Mucosa of gallbladder (tissue), 1 donor: ENCODE results near the gene G6PC3. TPM values are rescaled to one million over a fixed set of nuclear protein-coding genes. Genes with fewer than 3 reads are reported as not detected.

Experiments used
- DNase-seq: peaks from one replicate; pipeline ENCODE4 v3.0.0-alpha.2; 2020; ENCODE audit warnings: low spot score
- total RNA-seq: library from RNA; stranded (reverse); gene quantifications from one replicate; pipeline ENCODE4 v1.2.1, GENCODE V29; 2021
- donor health status: DM: no; HTN: no; CAD: no.

Gene G6PC3
- total RNA-seq, 1 donor from 2014 or later: 62.3 TPM

GRCh38 chr17:44121997-44122815 lies 51.7 kb downstream of the G6PC3 start:
- no peak for DNase-seq

- no peak for DNase-seq
Measured at GRCh38 chr17:44122816-44123355, 52.4 kb downstream of the G6PC3 start.

- peak; percentile 96 for DNase-seq
Measured at GRCh38 chr17:44123356-44124117, 53.0 kb downstream of the G6PC3 start, which contains the start of gene HDAC5. Gene HDAC5, minus strand, starts transcription at chr17:44123641. Its CDS starts 6,126 bp downstream, at chr17:44117515.

- DNase-seq: no peak
Measured at GRCh38 chr17:44124118-44124438, 53.5 kb downstream of the G6PC3 start.

Other genes starting within 250 kb of the G6PC3 start
- gene MPP3, start 237.6 kb upstream of the G6PC3 start, total RNA-seq: 19.2 TPM
- 1.5 TPM for gene CD300LG, start 223.6 kb upstream of the G6PC3 start, total RNA-seq
- gene MPP2, start 163.2 kb upstream of the G6PC3 start, total RNA-seq: 7.0 TPM
- not detected for gene PPY, start 128.3 kb upstream of the G6PC3 start, total RNA-seq
- not detected for gene PYY, start 116.8 kb upstream of the G6PC3 start, total RNA-seq
- 3.6 TPM for gene NAGS, start 66.1 kb upstream of the G6PC3 start, total RNA-seq
- gene TMEM101, start 55.8 kb upstream of the G6PC3 start, total RNA-seq: 33.4 TPM
- gene LSM12, start 4.1 kb upstream of the G6PC3 start, total RNA-seq: 47.3 TPM
- gene HDAC5, start 52.9 kb downstream of the G6PC3 start, total RNA-seq: 87.4 TPM
- 1.0 TPM for gene HROB, start 71.2 kb downstream of the G6PC3 start, total RNA-seq
- 0.58 TPM for gene ASB16, start 100.0 kb downstream of the G6PC3 start, total RNA-seq
- 49.4 TPM for gene TMUB2, start 116.2 kb downstream of the G6PC3 start, total RNA-seq
- gene ATXN7L3, start 129.1 kb downstream of the G6PC3 start, total RNA-seq: 77.0 TPM
- gene UBTF, start 148.9 kb downstream of the G6PC3 start, total RNA-seq: 95.6 TPM
- gene SLC4A1, start 197.4 kb downstream of the G6PC3 start, total RNA-seq: 0.37 TPM
- gene RUNDC3A, start 237.9 kb downstream of the G6PC3 start, total RNA-seq: 1.4 TPM